ELR (cell line): ENCODE measurements around the gene NIN.

ENCODE experiments used
- DNase-seq: peaks from one replicate; pipeline ENCODE4 v3.0.0-alpha.2; 2015; ENCODE audit warnings: low read depth

Gene NIN

GRCh38 chr14:50790589-50790988 is 40.4 kb downstream of the NIN start:
- DNase-seq, result no peak

GRCh38 chr14:50786751-50787464 is 44.1 kb downstream of the NIN start:
- no peak for DNase-seq

GRCh38 chr14:50785457-50786063 is 45.4 kb downstream of the NIN start:
- no peak for DNase-seq

GRCh38 chr14:50784683-50785456 is 46.1 kb downstream of the NIN start:
- no peak for DNase-seq

- DNase-seq, result no peak
These were observed 47.4 kb downstream of the NIN start for GRCh38 chr14:50783563-50783962.

- DNase-seq, result no peak
These were observed 50.6 kb downstream of the NIN start for GRCh38 chr14:50780393-50780792.

GRCh38 chr14:50778721-50779483 is 52.1 kb downstream of the NIN start:
- DNase-seq, result peak; percentile 53

- DNase-seq, result no peak
These were observed 54.4 kb downstream of the NIN start for GRCh38 chr14:50776522-50776921.

GRCh38 chr14:50775357-50775756 is 55.6 kb downstream of the NIN start:
- DNase-seq, result peak; percentile 98

- no peak for DNase-seq
These were observed 56.3 kb downstream of the NIN start for GRCh38 chr14:50774542-50775267.

GRCh38 chr14:50773632-50774541 is 57.1 kb downstream of the NIN start:
- peak; percentile 78 for DNase-seq

GRCh38 chr14:50772412-50772811 is 58.5 kb downstream of the NIN start:
- peak; percentile 25 for DNase-seq

- peak; percentile 37 for DNase-seq
These were observed 60.4 kb downstream of the NIN start for GRCh38 chr14:50770586-50770985.

- DNase-seq, result no peak
These were observed 61.0 kb downstream of the NIN start for GRCh38 chr14:50769863-50770500.

GRCh38 chr14:50768680-50769079 is 62.3 kb downstream of the NIN start:
- peak; percentile 73 for DNase-seq

- DNase-seq, result peak; percentile 73
These were observed 64.5 kb downstream of the NIN start for GRCh38 chr14:50766338-50766886.

GRCh38 chr14:50763382-50764007 is 67.5 kb downstream of the NIN start:
- DNase-seq, result peak; percentile 82

- DNase-seq, result no peak
These were observed 68.0 kb downstream of the NIN start for GRCh38 chr14:50762931-50763300.
